ENCODE measurements around the gene RASGEF1C.

RASGEF1C gene

DNA sequence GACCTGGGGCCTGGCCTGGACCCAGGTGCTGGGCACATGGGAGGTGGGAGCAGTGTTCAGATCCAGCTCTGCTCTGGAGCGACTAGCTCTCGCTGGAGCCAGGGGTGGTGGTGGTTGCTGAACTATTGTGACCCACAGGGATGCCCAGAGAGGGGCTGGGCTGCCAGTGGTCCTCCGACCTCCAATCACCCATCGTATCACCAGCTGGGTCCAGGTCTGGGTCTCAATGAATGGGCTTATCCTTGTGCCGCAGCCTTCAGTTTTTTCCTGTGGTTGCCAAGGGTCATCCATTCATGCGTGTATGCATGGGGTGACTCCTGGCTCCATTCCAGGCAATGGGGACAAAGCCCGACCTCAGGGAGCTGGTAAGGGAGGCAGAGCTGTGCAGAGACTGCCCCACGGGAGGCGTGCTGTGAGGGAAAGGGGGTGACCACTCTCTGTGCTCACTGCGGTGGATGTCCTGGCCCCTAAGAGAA lies 68.9 kb downstream of the RASGEF1C start:
- no peak overlapping the region for H3K27ac ChIP-seq (ENCODE audit: low read depth, low read length)
- no peak for TF ChIP-seq EZH2phosphoT487 (conservative IDR thresholded peaks at IDR 0.05; ENCODE audit: low read length)
- TF ChIP-seq, protein P1, sequence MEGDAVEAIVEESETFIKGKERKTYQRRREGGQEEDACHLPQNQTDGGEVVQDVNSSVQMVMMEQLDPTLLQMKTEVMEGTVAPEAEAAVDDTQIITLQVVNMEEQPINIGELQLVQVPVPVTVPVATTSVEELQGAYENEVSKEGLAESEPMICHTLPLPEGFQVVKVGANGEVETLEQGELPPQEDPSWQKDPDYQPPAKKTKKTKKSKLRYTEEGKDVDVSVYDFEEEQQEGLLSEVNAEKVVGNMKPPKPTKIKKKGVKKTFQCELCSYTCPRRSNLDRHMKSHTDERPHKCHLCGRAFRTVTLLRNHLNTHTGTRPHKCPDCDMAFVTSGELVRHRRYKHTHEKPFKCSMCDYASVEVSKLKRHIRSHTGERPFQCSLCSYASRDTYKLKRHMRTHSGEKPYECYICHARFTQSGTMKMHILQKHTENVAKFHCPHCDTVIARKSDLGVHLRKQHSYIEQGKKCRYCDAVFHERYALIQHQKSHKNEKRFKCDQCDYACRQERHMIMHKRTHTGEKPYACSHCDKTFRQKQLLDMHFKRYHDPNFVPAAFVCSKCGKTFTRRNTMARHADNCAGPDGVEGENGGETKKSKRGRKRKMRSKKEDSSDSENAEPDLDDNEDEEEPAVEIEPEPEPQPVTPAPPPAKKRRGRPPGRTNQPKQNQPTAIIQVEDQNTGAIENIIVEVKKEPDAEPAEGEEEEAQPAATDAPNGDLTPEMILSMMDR (IDR thresholded peaks at IDR 0.05; ENCODE audit: insufficient read depth, low read length, poor library complexity, severe bottlenecking) = no peak
- H3K27me3 ChIP-seq (ENCODE audit: low read length) = no peaks in the 10 kb centered on the region
- no peaks in the 10 kb centered on the region for H3K9me2 ChIP-seq (replicated peaks; ENCODE audit: insufficient read depth, low read length)
- no peak overlapping the region for H3K4me2 ChIP-seq (ENCODE audit: low read depth, low read length, poor library complexity, severe bottlenecking)
- H2AFZ ChIP-seq (ENCODE audit: low read depth, low read length, severe bottlenecking) = no peak overlapping the region
- H3K9ac ChIP-seq (ENCODE audit: low read length) = no peak overlapping the region
- H3K9me3 ChIP-seq (ENCODE audit: insufficient read depth, low read length) = no peaks in the 10 kb centered on the region
- H3K4me3 ChIP-seq (ENCODE audit: insufficient read depth, low read length, poor library complexity, severe bottlenecking) = no peak overlapping the region
- H3F3A ChIP-seq (ENCODE audit: insufficient read depth) = no peaks in the 10 kb centered on the region
- no peaks in the 10 kb centered on the region for H4K20me1 ChIP-seq (ENCODE audit: low read depth, low read length)
- no peaks in the 10 kb centered on the region for H3K36me3 ChIP-seq (ENCODE audit: low read length)
- H3K79me2 ChIP-seq (ENCODE audit: insufficient read depth, low read length) = no peaks in the 10 kb centered on the region

DNA sequence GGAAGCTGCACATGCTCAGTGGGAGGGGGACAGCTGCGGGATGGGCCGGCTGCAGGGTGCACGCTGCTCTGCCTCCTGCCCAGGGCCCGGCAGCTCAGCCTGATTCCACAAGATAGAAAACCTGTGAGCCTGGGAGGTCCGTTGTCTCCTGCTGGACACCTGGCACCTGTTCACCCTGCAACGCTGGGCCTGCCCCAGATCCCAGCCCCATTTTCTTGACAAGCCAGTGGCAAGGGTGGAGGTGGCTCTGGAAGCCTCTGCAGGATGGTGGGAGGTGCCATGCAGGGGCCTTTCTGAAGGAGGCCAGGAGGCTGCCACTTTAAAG lies 69.3 kb downstream of the RASGEF1C start:
- TF ChIP-seq, protein P1 (IDR thresholded peaks at IDR 0.05; ENCODE audit: insufficient read depth, low read length, poor library complexity, severe bottlenecking) = no peak
- TF ChIP-seq EZH2phosphoT487 (conservative IDR thresholded peaks at IDR 0.05; ENCODE audit: low read length) = no peak
- Histone ChIP-seq H3K4me2 (ENCODE audit: low read depth, low read length, poor library complexity, severe bottlenecking) (no peak overlapping the region), H3K79me2 (ENCODE audit: insufficient read depth, low read length) (no peaks in the 10 kb centered on the region), H3K4me3 (ENCODE audit: insufficient read depth, low read length, poor library complexity, severe bottlenecking) (no peak overlapping the region), H3K9me3 (ENCODE audit: insufficient read depth, low read length) (no peaks in the 10 kb centered on the region), H3K9me2 (replicated peaks; ENCODE audit: insufficient read depth, low read length) (no peaks in the 10 kb centered on the region), H2AFZ (ENCODE audit: low read depth, low read length, severe bottlenecking) (no peak overlapping the region), H3K27me3 (ENCODE audit: low read length) (no peaks in the 10 kb centered on the region), H3K9ac (ENCODE audit: low read length) (no peak overlapping the region), H3K36me3 (ENCODE audit: low read length) (no peaks in the 10 kb centered on the region), H3K27ac (ENCODE audit: low read depth, low read length) (no peak overlapping the region), H4K20me1 (ENCODE audit: low read depth, low read length) (no peaks in the 10 kb centered on the region), H3F3A (ENCODE audit: insufficient read depth) (no peaks in the 10 kb centered on the region)

DNA sequence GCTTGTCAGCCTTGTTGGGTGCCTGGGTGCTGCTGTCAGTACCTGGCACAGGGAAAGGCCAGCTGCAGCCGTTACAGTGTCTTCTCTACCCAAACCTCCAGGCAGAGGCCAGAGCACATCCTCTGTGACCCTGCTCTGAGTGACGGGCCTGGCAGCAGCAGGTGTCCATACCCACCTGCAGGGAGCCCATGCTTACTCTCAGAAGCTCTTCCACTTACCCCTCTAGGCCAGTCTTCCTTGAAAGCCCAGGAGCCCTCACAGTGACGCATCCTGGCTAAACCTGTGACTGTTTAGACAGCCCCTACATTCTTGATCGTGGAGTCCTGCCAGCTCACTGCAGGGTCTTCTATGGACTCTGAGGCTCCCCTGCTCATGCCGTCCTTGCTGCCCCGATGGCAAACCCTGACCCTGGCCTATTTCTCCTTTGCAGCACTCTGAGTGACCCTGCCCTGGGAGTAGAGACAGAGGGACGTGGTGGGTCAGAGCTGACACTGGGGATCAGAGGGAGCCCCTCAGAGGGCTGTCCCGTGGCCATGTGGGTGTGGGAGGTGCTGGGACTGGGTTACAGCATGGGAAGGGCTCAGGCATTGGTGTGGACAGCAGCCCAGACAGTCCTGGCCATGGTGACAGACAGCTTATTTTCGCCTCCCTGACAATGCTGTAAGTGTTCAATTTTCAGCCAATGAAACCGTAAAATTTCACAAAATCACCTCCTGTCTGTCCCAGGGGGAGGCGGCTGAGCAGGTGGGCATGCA lies 69.9 kb downstream of the RASGEF1C start:
- H3F3A ChIP-seq (ENCODE audit: insufficient read depth) = no peaks in the 10 kb centered on the region
- no peaks in the 10 kb centered on the region for H3K79me2 ChIP-seq (ENCODE audit: insufficient read depth, low read length)
- TF ChIP-seq, protein P1 (IDR thresholded peaks at IDR 0.05; ENCODE audit: insufficient read depth, low read length, poor library complexity, severe bottlenecking) = no peak
- no peak for TF ChIP-seq EZH2phosphoT487 (conservative IDR thresholded peaks at IDR 0.05; ENCODE audit: low read length)
- H3K9me3 ChIP-seq (ENCODE audit: insufficient read depth, low read length) = no peaks in the 10 kb centered on the region
- H3K4me2 ChIP-seq (ENCODE audit: low read depth, low read length, poor library complexity, severe bottlenecking) = no peak overlapping the region
- no peak overlapping the region for H3K9ac ChIP-seq (ENCODE audit: low read length)
- H4K20me1 ChIP-seq (ENCODE audit: low read depth, low read length) = no peaks in the 10 kb centered on the region
- no peak overlapping the region for H3K27ac ChIP-seq (ENCODE audit: low read depth, low read length)
- no peak overlapping the region for H2AFZ ChIP-seq (ENCODE audit: low read depth, low read length, severe bottlenecking)
- H3K27me3 ChIP-seq (ENCODE audit: low read length) = no peaks in the 10 kb centered on the region
- H3K4me3 ChIP-seq (ENCODE audit: insufficient read depth, low read length, poor library complexity, severe bottlenecking) = no peak overlapping the region
- no peaks in the 10 kb centered on the region for H3K9me2 ChIP-seq (replicated peaks; ENCODE audit: insufficient read depth, low read length)
- H3K36me3 ChIP-seq (ENCODE audit: low read length) = no peaks in the 10 kb centered on the region
